ENCODE results near the gene RGL3.
"Not testable (repeated sequence)": the region's sequence is repeated elsewhere in the genome, so short reads cannot be mapped to it uniquely, and the experiment has no call there.

Gene RGL3

GRCh38 chr19:11420429-11421370 lies 1.6 kb upstream of the RGL3 start:
- DNase-seq: peak in 1 of 2 experiments; percentile 18

DNA sequence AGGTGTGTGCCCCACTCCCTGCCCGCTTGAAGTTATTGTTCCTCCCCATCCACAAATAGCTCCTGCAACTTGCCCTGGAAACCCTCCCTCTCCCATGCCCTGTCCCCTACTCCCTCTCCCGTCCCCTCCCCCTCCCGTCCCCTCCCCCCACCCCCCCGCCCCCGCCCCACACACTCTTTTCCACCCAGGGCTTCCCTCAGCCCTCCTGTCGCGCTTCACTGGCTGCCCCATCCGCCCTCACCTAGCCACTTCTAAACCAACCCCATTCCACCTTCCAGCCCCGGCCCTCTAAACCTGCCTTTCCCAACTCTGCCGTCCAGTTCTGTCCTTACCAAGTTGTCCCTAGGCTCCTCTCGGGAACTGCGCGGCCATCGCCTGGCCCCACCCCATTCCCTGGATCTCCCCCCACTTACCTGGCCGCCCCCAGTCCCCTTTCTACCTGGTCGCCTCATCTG lies 993 bp downstream of the RGL3 start:
- DNase-seq: peak; percentile 46 to 80

GRCh38 chr19:11416346-11417052 lies 2.6 kb downstream of the RGL3 start:
- DNase-seq: no peak

DNA sequence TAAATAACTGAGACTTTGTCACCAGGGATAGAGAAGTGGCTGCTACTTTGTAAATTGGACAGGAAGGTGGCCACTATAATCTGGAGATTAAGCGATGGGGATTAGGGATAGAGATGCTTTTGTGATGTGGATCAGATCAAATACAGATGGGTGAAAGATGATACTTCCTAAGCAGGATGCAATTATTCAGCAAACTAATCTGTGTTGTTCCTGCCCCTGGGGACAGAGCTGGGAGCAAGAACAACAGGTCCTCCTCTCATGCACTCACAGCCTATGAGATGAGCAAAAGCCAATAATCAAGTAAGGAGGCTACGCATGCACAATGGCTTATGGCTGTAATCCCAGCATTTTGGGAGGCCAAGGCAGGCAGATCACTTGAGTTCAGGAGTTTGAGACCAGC lies 4.6 kb downstream of the RGL3 start:
- DNase-seq: peak in 1 of 2 experiments; percentile 25

DNA sequence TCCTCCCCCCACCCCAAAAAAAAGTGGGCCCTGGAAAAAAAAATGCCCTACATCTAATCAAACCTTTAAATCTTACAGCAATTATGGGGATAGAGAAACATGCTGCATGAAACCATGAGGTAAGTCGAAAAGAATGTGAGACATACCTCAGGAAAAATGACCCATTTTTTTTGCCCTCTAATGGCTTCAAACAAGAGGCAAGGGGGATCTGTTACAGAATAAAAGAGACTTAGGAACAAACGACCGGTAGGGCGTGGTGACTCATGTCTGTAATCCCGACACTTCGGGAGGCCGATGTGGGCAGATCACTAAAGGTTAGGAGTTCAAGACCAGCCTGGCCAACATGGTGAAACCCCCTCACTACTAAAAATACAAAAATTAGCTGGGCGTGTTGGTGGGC lies 8.4 kb downstream of the RGL3 start:
- DNase-seq: no peak

GRCh38 chr19:11408591-11408990 lies 10.5 kb downstream of the RGL3 start:
- no peak for DNase-seq

DNA sequence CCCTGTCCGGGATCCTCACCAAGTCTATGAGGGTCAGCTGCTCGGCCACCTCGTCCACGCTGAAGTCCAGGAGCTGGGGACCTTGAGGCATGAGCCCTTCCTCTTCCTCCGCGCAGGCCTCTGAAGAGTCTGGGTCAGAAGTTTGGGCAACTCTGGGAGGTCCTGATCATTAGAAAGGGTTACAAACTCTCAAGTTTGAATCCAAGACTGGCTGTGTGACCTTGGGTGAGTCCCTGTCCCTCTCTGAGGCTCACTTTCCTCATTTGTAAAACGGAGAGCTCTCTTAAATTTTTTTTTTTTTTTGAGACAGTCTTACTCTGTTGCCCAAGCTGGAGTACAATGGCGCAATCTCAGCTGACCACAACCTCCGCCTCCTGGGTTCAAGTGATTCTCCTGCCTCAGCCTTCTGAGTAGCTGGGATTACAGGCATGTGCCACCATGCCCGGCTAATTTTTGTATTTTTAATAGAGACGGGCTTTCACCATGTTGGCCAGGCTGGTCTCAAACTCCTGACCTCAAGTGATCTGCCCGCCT lies 12.3 kb downstream of the RGL3 start:
- not testable (repeated sequence) for DNase-seq

GRCh38 chr19:11405846-11406643 lies 13.1 kb downstream of the RGL3 start:
- DNase-seq: no peak

DNA sequence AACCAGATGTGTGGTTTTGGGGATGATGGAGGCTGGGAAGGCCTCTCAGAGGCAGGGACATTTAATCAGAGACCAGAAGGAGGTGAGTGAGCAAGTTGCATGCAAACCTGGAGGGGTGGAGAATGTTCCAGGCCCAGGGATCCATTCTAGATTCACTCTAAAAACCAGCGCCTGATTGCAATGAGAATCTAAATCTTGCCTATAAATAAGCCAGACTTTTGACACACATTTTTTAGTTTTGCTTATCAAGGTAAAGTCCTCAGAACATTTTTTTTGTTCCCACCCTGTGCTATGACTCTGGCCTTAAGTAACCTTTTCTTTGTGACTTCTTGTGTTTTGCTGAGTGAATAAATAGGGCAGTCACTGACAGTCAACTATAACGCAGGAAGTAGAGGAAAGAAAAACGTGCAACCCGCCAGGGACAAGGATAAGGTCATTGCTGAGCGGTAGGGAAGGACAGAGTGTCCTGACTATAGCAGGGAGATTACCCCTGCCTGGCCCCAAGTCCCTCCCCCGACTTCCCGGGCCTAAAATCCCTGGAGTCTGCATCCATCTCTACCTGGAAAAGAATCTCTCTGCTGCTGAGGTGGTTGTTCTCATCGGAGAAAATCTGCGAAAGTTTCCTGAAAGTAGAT lies 14.4 kb downstream of the RGL3 start:
- DNase-seq: no peak

- DNase-seq: no peak
Observed at GRCh38 chr19:11401808-11402543, 17.1 kb downstream of the RGL3 start.

DNA sequence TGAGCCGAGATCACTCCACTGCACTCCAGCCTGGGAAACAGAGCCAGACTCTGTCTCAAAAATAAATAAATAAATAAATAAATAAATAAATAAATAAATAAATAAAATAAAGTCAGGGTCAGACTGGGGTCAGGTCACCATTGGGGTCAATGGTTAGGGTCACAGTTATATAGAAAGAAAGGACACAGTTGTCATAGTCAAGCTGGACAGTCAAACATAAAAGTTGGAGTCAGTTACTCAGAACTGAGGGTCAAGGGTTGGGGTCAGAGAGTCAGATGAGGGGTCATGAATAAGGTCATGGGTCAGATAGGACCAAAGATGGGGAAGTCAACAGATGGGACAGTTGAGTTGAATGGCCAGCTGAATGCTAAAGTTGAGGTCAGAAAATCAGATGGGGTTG lies 18.3 kb downstream of the RGL3 start:
- no peak for DNase-seq

DNA sequence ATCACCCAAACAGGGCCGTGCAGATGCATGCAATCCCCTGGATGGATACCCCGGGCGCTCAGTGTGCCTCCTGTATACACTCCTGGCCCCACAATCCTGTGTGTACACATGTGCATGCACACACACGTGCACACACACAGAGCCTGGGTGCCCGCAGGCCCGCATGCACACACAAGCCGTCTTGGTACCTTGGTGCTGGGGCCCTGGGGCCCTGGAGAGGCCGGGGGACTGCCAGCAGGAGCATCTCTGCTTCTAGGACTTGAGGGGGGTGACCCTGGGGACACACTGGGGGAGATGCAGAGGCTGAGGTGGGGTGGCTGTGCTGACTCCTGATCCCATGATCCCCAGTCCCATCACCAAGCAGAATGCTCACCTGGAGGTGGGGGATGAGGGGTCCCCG lies 19.4 kb downstream of the RGL3 start:
- no peak for DNase-seq

- DNase-seq: no peak
Observed at GRCh38 chr19:11397089-11397610, 22.0 kb downstream of the RGL3 start.

DNA sequence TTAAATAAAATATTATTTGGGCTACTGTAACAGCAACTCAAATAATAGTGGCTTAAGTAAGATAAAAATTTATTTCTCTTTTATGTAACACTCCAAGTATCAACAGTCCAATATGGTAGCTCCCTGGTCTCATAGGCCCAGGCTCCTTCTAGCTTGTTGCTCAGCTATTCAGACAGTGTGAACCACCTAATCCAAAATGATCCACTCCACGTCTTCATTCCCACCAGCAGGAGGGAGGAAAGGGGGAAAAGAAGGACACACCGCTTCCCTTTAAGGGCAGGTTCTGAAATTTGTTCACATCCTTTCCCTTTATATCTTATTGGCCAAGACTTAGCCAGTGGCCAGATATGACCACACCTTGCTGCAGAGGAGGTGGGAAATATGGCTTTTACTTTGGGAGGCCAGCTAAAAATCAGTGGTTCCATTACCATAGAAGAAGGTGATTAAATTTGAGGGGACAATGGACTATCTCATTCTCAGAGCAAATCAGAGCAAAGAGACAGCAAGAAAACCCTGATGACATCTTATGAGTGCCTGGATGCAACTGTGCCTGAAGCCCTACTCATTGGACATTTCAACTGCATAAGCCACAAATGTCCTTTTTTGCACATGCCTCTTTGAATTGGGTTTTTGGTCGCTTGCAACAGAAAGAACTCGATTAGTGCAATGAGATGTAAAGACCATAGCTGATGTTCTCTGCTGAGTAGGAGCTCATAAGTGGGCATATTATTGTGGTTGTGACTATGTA lies 28.0 kb downstream of the RGL3 start:
- DNase-seq: no peak

DNA sequence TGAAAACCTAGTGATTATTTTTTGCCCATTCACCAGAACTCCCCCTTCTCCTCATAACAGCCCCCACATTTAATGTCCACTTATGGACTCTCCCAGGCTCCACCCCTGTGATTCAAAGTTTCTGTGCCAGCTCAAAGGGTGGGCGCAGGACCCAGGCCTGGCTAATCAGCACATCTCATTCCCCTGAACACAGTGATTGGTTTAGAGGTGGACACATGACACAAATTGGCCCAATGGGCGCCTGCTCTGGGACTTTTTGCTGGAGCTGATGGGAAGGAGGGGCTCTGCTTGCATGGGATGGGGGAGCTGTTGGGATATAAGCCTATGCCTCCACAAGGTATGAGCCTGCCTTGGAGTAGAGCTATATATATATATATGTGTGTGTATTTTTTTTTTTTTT lies 28.8 kb downstream of the RGL3 start:
- DNase-seq: no peak

DNA sequence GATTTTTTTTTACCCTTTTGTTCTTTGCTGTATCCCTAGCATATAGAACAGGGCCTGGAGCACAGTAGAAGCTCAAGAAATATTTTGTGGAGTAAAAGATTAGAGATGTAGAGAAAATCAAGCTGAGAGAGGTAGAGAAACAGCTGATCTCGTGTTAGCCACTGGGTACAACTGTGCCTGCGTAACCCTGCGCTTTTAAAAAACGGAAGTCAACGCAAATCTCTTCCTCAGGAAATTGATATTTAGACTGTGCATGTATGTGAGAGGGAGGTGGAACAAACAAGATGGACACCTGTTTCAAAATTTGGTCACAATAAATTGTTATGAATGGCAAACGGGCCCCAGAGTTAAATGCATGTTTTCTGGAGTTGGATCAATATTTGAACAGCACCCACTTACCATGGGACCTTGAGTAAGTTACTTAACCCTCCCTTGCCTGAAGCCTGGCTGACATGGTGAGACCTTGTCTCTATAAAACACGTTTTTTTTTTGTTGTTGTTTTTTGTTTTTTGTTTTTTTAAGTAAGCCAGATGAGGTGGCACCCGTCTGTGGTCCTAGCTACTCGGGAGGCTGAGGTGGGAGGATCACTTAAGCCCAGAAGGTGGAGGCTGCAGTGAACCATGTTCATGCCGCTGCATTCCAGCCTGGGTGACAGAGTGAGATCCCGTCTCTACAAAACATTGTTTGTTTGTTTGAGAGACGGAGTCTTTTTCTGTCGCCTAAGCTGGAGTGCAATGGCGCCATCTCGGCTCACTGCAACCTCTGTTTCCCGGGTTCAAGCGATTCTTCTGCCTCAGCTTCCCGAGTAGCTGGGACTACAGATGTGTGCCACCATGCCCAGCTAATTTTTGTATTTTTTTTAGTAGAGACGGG lies 31.7 kb downstream of the RGL3 start:
- no peak for DNase-seq

DNA sequence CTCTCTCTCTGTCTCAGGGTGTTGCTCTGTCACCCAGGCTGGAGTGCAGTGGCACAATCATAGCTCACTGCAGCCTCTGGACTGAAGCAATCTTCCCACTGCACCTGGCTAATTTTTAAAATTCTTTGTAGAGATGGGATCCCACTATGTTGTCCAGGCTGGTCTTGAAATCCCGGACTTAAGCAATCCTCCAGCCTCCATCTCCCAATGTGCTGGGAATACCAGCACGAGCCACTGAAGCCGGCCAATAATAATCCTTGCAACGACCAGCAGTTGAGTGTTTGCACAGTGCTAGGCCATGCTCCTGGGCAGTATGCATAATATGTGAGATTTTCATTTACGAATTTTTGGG lies 34.4 kb downstream of the RGL3 start:
- no peak for DNase-seq

DNA sequence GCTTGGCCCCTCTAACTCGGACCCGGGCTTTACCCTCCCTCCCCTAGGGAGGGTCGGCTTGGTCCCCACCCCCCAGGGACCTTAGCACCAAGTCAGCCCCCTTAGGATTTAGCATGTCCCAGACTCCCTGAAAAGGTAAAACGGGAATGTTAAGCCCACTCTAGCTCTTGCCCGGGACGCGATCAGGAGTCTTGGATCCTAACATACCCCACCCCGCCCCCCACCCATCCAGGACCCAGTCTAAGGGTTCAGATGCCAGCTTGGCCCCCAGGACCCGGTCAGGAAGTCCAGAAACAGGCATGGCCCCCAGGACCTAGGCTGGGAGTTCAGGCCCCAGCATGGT lies 35.4 kb downstream of the RGL3 start:
- peak in 1 of 2 experiments; percentile 34 for DNase-seq

GRCh38 chr19:11382898-11383705 lies 36.0 kb downstream of the RGL3 start:
- DNase-seq: peak in 1 of 2 experiments; percentile 49
